GM15510 (cell line): ENCODE measurements around the gene OXCT1.

Source experiments
- POLR2A ChIP-seq: IDR thresholded peaks from 3 replicates; pipeline ENCODE4 v1.6.1; 2011; ENCODE audit warnings: borderline replicate concordance; ENCODE audit not compliant: insufficient read length; ENCODE audit errors: extremely low read depth

OXCT1 gene

GRCh38 chr5:41869724-41870626 is at the start of gene OXCT1:
OXCT1 (minus strand) TSS chr5:41870425; CDS start chr5:41870358, 67 bp downstream.
- TF ChIP-seq POLR2A: peak; percentile 95

GRCh38 chr5:41918105-41918504 is 47.9 kb upstream of the OXCT1 start:
- TF ChIP-seq POLR2A: no peak

GRCh38 chr5:41908374-41909079 is 38.3 kb upstream of the OXCT1 start:
- TF ChIP-seq POLR2A: no peak

- no peak for TF ChIP-seq POLR2A
These were observed 35.9 kb upstream of the OXCT1 start for GRCh38 chr5:41906151-41906550.

GRCh38 chr5:41903892-41904799 is 33.9 kb upstream of the OXCT1 start, which contains the start of gene RIMOC1:
RIMOC1 (plus strand) TSS chr5:41904344; CDS start chr5:41904368, 24 bp downstream.
- TF ChIP-seq POLR2A: peak; percentile 88

DNA sequence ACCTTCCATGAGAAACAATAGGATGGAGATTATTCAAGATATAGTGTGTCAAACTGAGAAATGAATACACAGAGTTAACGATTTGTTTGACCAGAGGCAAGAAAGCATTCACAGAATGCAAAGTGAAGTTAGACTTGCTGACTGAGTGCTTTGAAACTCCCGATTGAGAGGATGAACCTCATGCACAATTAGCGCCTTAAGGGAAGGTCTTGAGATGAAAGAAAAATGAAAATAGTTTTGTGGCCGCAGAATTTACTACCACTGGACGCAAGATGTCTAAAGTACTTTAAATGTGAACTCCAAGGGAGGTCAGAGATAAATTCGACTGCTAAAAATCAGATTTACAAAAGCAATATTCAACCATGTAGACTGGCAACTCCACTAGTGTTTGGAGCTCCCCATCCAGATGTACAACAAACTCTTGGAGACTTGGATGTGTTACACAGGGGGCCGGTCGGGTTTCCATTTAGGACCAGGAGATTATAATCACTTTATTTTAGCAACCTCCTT is 33.2 kb upstream of the OXCT1 start:
- no peak for TF ChIP-seq POLR2A

- TF ChIP-seq POLR2A: no peak
These were observed 26.0 kb upstream of the OXCT1 start for GRCh38 chr5:41896230-41896629.

DNA sequence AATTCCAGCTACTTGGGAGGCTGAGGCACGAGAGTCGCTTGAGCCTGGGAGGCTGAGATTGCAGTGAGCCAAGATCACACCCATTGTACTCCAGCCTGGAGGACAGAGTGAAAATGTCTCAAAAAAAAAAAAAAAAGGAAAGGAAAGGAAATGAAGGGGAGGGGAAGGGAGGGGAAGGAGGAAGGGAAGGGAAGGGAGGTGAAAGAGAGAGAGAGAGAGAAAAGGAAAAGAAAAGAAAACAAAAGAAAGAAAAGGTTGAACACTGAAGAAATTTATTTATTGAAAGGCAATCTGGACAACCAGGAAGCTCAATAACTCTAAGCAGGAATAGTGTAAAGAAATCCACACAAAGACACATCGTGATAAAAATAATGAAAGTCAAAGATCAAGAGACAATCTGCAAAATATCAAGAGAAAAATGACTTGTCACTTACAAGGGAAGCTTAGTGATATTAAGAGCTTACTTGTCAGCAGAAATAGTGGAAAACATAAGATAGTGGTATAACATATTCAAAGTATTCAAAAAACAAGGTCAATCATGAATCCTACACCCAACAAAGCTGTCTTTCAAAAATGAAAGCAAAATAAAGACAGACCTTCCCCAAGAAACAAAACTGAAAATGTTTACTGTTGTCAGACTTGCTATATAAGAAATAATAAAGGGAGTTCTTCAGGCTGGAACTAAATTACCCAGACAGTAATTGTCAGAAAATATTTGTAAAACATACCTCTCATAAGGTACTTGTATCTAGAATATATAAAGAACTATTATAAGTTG is 23.0 kb upstream of the OXCT1 start:
- no peak for TF ChIP-seq POLR2A

- no peak for TF ChIP-seq POLR2A
These were observed 21.8 kb upstream of the OXCT1 start for GRCh38 chr5:41892031-41892430.

DNA sequence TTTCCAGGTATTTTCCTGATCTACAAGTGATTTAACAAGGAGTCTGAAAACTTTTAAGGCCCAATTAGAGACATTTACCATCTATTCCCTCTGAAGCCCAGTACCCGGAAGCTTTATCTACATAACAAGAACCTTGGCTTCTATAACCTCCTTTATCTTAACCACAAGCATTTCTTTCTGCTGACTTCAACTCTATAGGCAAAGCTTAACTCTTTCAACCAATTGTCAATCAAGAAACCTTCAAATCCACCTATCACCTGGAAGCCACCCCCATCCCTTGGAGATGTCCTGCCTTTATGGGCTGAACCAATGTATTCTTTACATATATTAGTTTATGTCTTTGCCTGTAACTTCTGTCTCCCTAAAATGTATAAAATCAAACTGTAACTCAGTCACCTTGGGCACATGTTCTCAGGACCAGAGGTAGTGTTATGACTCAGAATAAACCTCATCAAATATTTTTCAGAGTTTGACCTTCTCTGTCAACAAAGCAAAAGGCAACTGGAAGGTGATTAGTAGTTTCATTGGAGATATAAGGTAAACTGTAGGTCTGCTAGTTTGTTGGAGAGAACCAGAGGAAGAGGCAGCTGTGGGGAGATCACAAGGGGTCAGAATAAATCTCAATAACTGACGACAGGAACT is 21.0 kb upstream of the OXCT1 start:
- no peak for TF ChIP-seq POLR2A

DNA sequence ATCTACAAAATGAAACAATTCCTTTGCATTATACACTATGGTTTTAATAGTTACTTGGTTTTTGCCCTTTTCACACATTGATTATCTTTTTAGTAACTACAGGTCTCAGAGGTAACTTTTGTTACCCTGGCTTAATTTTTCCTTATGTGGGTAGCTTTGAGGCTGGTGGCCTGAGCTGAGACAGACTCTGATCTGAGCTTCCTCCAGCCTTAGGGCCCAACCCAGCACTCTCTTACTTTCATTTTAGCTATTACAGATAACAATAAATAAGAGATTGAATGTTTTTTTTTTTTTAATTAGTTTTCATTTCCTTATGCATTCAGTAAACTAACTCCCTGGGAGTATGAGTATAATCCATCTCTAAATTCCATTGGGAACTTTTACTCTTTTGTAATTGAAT is 15.1 kb upstream of the OXCT1 start:
- TF ChIP-seq POLR2A: no peak

- TF ChIP-seq POLR2A: no peak
These were observed 13.7 kb upstream of the OXCT1 start for GRCh38 chr5:41883936-41884335.

- TF ChIP-seq POLR2A: no peak
These were observed 13.0 kb upstream of the OXCT1 start for GRCh38 chr5:41883243-41883642.
